ENCODE measurements around the gene LASP1.

DNA sequence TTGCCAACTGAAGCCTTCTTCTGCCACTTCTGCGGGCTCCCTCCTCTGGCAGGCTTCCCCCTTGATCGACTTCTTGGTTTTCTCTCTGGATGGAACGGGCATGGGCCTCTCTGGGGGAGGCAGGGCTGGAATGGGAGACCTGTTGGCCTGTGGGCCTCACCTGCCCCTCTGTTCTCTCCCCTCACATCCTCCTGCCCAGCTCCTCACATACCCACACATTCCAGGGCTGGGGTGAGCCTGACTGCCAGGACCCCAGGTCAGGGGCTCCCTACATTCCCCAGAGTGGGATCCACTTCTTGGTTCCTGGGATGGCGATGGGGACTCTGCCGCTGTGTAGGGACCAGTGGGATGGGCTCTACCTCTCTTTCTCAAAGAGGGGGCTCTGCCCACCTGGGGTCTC, 49.1 kb downstream of the LASP1 start:
- TF ChIP-seq, protein P1, sequence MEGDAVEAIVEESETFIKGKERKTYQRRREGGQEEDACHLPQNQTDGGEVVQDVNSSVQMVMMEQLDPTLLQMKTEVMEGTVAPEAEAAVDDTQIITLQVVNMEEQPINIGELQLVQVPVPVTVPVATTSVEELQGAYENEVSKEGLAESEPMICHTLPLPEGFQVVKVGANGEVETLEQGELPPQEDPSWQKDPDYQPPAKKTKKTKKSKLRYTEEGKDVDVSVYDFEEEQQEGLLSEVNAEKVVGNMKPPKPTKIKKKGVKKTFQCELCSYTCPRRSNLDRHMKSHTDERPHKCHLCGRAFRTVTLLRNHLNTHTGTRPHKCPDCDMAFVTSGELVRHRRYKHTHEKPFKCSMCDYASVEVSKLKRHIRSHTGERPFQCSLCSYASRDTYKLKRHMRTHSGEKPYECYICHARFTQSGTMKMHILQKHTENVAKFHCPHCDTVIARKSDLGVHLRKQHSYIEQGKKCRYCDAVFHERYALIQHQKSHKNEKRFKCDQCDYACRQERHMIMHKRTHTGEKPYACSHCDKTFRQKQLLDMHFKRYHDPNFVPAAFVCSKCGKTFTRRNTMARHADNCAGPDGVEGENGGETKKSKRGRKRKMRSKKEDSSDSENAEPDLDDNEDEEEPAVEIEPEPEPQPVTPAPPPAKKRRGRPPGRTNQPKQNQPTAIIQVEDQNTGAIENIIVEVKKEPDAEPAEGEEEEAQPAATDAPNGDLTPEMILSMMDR (IDR thresholded peaks at IDR 0.05): no peak
- TF ChIP-seq POLR2A (IDR thresholded peaks at IDR 0.05): no peak
